ENCODE data around the gene MALAT1.

GRCh38 chr11:65530157-65530496 lies 31.3 kb downstream of the MALAT1 start:
- TF ChIP-seq CTCF (IDR thresholded peaks at IDR 0.05) (no peak), POLR2A (IDR thresholded peaks at IDR 0.05) (no peak)
